GM19193 (cell line): ENCODE data around the gene MAST1.

ENCODE experiments used
- POLR2A ChIP-seq: IDR thresholded peaks from 4 replicates; pipeline ENCODE4 v1.6.1; 2011; ENCODE audit not compliant: insufficient read depth, insufficient read length; ENCODE audit errors: extremely low read depth

MAST1 gene

DNA sequence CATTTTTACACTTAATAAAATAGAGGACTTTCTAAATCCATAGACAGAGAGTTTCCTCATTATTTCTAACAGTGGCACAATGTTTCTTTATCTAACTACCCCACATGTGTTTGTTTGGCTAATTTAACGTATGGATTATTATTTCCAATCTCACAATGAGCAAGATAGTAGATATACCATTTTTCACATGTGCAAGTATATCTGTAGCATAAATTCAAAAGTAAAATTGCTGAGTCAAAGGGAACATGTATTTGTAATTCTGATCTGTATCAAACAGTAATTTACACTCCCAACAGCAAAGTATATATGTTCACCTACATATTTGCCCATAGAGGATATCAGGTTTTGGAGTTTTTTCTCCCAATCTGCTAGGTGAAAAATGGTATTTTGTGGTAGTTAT lies 18.3 kb downstream of the MAST1 start:
- no peak for TF ChIP-seq POLR2A

DNA sequence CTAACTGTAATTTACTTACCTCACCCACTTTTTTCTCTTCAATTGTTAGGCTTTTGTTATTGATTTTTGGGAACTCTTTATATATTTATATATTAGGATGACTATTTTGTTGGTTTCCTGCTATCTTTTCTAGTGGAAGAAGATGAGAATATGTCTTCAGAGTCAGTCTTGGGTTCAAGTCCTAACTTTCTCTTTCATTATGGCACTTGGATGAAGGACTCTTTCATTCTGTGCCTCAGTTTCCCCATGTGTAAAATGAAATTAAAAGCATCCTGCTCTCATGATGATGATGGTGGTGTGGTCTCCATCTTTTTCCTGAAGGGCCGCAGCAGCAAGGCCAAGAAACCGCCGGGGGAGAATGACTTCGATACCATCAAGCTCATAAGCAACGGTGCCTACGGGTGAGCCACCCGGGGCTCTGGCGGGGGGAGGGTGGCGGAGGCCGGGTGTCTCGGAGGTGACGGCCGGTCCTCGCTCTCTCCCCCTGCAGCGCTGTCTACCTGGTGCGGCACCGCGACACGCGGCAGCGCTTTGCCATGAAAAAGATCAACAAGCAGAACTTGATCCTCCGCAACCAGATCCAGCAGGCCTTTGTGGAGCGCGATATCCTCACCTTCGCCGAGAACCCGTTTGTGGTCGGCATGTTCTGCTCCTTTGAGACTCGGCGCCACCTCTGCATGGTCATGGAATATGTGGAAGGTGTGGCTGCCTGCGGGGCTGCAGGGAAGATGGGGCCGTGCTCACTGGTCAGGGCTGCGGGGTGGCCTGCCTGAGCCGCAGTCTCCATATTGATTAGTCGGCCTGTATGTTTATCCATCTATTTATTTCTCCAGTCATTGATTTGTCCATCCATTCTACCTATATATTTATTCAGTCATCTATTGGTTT lies 20.0 kb downstream of the MAST1 start:
- TF ChIP-seq POLR2A = no peak

DNA sequence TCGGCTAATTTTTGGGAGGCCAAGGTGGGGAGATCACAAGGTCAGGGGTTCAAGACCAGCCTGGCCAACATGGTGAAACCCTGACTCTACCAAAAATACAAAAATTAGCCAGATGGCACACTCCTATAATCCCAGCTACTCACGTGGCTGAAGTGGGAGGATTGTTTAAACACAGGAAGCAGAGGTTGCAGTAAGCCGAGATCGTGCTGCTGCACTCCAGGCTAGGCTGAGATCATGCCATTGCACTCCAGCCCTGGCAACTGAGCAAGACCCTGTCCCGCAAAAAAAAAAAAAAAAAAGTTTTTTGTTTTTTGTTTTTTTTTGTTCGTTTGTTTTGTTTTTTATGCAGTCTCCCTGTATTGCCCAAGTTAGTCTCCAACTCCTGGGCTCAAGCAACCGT lies 21.2 kb downstream of the MAST1 start:
- TF ChIP-seq POLR2A = no peak

DNA sequence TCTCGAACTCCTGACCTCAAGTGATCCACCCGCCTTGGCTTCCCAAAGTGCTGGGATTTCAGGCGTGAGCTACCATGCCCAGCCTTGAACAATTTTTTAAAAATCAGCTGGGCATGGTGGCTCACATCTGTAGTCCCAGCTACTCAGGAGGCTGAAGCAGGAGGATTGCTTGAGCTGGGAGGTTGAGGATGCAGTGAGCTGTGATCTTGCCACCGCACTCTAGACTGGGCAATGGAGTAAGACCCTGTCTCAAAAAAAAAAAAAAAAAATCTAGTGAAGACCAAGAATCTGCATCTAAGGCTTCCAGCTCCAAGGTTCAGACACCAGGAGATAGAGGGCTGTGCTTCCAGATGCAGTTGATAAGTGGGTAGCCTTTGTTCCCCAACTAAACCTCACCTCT lies 25.8 kb downstream of the MAST1 start:
- no peak for TF ChIP-seq POLR2A

DNA sequence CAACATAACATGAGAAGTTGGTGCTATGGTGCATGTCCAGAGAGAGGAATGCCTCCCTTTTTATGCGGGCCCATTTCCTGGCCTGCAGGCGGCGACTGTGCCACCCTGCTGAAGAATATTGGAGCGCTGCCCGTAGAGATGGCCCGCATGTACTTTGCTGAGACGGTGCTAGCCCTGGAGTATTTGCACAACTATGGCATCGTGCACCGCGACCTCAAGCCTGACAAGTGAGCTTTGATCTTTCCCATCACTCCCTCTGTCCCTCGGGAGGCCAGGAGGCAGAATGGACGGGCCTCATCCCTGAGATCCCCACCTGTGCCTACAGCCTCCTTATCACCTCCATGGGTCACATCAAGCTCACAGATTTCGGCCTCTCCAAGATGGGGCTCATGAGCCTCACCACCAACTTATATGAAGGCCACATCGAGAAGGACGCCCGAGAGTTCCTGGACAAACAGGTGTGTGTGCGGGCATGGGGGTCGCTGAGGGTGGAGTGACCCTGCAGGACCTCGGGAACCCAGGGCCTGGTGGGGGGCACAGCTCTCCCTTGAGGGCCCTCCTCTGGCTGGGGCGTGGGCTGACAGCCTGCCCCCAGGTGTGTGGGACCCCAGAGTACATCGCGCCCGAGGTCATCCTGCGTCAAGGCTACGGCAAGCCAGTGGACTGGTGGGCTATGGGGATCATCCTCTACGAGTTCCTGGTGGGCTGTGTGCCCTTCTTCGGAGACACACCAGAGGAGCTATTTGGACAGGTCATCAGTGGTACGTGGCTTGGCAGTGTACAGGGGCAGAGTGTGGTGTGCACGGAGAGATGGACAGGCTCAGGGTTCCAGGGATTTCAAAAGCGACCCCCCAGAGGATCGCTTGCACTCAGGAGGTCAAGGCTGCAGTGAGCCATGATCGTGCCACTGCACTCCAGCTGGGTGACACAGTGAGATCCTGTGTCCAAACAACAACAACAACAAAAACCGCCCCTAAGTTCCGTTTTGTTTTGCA lies 26.7 kb downstream of the MAST1 start:
- TF ChIP-seq POLR2A = no peak

DNA sequence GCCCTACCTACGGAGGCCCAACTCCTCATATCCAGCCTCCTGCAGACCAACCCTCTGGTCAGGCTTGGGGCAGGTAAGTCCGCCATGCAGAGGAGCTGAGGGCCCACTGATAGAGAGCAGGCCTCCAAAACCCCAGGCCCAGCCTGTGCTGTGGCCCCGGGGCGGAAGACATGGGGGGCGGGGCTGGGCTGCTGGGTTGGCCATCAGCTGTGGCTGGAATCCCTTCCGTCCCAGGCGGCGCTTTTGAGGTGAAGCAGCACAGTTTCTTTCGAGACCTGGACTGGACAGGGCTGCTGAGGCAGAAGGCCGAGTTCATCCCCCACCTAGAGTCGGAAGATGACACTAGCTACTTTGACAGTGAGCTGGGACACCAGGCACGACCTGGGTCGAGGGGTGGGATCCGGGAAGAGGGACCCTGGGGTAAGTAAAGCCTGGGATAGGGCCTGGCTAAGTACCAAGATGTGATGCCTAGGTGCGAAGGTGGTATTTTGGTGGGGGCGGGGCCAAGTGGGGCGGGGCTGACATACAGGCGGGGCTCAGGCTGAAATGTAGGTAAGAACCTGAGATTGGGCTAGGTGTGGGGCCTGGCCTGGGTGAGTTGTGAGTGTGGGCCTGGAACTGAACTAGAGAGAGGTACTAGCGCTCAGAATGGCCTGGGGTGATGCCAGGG lies 27.6 kb downstream of the MAST1 start:
- TF ChIP-seq POLR2A = no peak

DNA sequence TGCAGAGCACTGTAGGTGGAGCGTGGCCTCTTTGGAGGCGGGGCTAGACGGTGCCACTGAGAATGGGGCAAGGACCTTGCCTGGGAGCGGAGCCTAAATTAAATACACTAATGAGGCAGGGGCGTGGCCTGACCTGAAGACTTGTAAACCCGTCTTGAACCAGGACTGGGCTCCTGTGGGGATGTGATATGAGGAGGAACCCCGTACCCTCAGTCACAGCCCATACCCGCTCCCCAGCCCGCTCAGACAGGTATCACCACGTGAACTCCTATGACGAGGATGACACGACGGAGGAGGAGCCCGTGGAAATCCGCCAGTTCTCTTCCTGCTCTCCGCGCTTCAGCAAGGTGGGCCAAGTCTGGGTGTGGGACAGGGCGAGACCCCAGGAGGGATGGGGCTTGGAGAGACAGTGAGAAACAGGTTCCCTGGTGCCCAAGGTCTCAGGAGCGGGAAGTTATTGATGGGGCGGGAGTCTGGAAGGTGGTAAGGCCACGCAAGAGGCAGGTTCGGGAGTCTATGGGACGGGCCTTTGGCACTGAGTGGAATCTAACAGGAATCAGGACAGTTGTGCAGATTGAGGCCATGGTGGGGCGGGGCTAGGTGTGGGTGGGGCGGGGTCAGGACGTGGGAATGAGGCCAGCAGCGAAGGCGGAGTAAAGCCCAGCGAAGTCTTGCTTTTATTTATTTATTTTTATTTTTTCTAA lies 28.3 kb downstream of the MAST1 start:
- TF ChIP-seq POLR2A = no peak

DNA sequence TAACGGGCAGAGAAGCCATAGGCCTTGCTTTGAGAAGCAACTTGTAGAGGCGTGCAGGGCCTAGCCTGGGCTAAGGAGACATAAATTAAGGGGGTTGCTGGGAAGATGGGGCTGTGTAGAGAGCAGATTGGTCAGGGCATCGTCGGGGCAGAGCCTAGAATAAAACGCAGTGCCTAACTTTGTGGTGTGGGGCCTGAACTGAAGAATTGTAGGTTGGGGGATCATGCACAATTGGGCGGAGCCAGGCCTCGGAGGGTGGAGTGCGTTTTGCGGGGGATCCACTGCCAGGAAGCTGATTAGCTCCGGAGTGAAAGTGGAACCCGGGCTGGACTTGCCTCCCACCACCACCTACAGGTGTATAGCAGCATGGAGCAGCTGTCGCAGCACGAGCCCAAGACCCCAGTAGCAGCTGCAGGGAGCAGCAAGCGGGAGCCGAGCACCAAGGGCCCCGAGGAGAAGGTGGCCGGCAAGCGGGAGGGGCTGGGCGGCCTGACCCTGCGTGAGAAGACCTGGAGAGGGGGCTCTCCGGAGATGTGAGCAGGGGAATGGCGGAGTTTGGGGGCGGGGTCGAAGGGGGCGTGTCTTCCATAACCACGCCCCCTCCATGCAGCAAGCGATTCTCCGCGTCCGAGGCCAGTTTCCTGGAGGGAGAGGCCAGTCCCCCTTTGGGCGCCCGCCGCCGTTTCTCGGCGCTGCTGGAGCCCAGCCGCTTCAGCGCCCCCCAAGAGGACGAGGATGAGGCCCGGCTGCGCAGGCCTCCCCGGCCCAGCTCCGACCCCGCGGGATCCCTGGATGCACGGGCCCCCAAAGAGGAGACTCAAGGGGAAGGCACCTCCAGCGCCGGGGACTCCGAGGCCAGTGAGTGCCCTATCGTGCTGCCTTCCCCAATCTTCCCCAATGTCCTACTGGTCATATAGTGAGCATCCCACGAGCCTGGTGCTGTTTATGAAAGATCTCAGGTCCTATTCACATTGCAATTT lies 29.1 kb downstream of the MAST1 start:
- peak; percentile 40 for TF ChIP-seq POLR2A

DNA sequence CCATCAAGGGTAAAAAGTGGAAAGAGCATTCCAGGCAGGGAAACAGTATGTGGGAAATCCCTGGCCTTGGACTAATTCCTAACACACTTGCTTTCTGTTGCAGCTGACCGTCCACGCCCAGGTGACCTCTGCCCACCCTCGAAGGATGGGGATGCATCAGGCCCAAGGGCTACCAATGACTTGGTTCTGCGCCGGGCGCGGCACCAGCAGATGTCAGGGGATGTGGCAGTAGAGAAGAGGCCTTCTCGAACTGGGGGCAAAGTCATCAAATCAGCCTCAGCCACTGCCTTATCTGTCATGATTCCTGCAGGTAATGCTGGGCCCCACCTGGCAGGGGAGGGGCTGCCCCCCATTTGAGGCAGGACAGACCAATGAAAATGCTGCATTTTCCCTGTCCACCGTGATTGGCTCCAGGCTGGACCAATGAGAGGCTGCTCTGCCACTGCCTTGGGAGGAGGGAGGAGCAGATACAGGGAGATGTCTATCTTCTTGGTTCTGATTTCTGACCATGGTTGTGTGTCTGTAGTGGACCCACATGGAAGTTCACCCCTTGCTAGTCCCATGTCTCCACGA lies 30.3 kb downstream of the MAST1 start:
- TF ChIP-seq POLR2A = no peak

DNA sequence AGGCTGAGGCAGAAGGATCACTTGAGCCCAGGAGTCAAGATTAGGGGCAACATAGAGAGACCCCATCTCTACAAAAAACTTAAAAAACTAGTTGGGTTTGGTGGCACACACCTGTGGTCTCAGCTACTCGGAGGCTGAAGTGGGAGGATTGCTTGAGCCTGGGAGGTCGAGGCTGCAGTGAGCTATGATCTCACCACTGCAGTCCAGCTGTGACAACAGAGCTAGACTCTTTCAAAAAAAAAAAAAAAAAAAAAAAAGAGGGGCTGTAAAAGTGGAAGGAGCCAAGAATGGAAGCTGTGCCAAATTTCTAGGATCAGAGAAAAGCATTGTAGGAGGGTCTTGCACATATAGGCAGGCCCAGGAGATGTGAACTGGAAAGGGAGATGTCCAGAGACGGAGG lies 33.4 kb downstream of the MAST1 start:
- no peak for TF ChIP-seq POLR2A

DNA sequence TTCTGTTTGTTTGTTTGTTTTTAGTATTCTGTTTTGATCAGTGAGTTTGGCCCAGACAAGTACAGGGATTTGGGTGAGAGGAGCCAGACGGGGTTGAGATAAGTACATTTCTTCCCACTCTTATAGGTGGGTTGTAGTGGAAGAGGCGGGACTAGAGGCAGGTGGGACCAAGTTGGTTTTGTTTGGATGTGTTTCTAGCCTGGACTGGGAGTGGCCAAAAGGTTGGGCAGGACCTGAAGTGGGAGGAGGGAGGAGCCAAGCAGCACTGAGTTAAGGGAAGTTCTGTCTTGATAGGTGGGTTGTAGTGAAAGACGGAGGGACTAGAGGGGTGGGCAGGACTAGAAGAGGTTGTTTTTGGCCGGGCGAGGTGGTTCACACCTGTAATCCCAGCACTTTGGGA lies 33.9 kb downstream of the MAST1 start:
- TF ChIP-seq POLR2A = no peak

DNA sequence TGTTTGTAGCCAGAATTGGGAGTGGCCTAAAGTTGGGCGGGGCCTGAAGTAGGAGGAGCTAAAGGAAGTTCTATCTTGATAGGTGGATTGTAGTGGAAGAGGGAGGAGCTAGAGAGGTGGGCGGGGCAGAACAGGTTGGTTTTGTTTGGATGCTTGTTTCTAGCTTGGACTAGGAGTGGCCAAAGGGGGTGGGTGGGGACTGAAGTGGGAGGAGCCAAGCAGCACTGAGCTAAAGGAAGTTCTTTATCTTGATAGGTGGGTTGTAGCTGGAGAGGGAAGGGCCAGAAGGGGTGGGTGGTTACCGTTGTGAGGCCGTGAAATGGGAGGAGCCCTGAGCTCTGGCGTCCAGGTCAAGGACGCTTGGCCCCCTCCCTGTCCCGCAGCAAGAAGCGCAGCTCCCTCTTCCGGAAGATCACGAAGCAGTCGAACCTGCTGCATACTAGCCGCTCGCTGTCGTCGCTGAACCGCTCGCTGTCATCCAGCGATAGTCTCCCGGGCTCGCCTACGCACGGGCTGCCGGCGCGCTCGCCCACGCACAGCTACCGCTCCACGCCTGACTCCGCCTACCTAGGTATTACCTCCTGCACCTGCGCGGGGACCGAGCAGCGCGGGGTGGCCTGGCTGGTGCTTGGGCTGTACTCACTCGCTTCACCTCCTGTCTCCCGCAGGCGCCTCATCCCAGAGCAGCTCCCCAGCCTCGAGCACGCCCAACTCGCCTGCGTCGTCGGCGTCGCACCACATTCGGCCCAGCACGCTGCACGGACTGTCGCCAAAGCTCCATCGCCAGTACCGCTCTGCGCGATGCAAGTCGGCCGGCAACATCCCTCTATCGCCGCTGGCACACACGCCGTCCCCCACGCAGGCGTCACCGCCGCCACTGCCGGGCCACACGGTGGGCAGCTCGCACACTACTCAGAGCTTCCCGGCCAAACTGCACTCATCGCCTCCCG lies 34.9 kb downstream of the MAST1 start:
- TF ChIP-seq POLR2A = no peak
